Body of pancreas (tissue), 4 donors: ENCODE data around the gene IGLL5. TPM values are rescaled to one million over a fixed set of nuclear protein-coding genes. Genes with fewer than 3 reads are reported as not detected.

Source experiments
- ATAC-seq: fragments of 150-250 bp; one replicate; pipeline ENCODE4 v1.9.1; 2016
- DNase-seq, 4 donors: peaks; one replicate each; pipeline ENCODE4 v3.0.0-alpha.2; 2019
- H3K27ac ChIP-seq, 4 donors: fragments of 200-600 bp; sonication (generic); 1 replicate in 3 of 4; 2 replicates in 1 of 4; pipeline versions ENCODE4 v1.5.1 to v1.6.1; 2016 to 2019; ENCODE audit warnings: mild to moderate bottlenecking in 1 of 4, mixed read lengths in 1 of 4, moderate library complexity in 1 of 4
- H3K27me3 ChIP-seq, 2 donors: fragments of 200-600 bp; sonication (generic); one replicate each; pipeline ENCODE4 v1.6.0; 2016; ENCODE audit warnings: mild to moderate bottlenecking in 1 of 2
- H3K36me3 ChIP-seq, 2 donors: fragments of 200-600 bp; sonication (generic); replicated peaks in 1 of 2; 2 replicates each; pipeline ENCODE4 v1.5.1; 2016; ENCODE audit warnings: low read depth in 2 of 2; ENCODE audit not compliant: insufficient read depth in 1 of 2
- H3K4me1 ChIP-seq: fragments of 200-600 bp; sonication (generic); one replicate; pipeline ENCODE4 v1.6.0; 2016
- H3K4me3 ChIP-seq, 2 donors: fragments of 200-600 bp; sonication (generic); 1 replicate in 1 of 2; 2 replicates in 1 of 2; pipeline ENCODE4 v1.5.1; 2016 to 2019
- H3K9me3 ChIP-seq, 3 donors: fragments of 200-600 bp; sonication (generic); 1 replicate in 2 of 3; 2 replicates in 1 of 3; pipeline ENCODE4 v1.5.1; 2016
- CTCF ChIP-seq, 7 experiments: fragments of 450-650 bp in 4 of 7; fragments of 200-600 bp in 3 of 7; sonication (generic) in 3 of 7; IDR thresholded peaks; one replicate each; pipeline ENCODE4 v1.5.1; 2016 to 2019; ENCODE audit warnings: antibody characterized with exemption in 7 of 7
- POLR2A ChIP-seq, 3 donors: fragments of 450-650 bp; IDR thresholded peaks; one replicate each; pipeline ENCODE4 v1.6.1; 2016; ENCODE audit warnings: antibody characterized with exemption in 3 of 3, mild to moderate bottlenecking in 2 of 3
- WGBS, 2 donors: methylation state at CpG; one replicate each; pipeline ENCODE4 v1.1.5; 2017; 5-methylcytosine and 5-hydroxymethylcytosine counted together
- intact Hi-C: fragments of 100-400 bp; cut with DNase I; formaldehyde crosslinking; loops from one replicate; pipeline ENCODE4 v1.15.1; 2023
- total RNA-seq, 2 donors: library from RNA; depleted of rRNA; stranded (reverse); fragments of >200 nt; gene quantifications; one replicate each; pipeline ENCODE4 v1.1.0, GENCODE V29; 2016

The IGLL5 gene
- total RNA-seq, 2 donors from 2014 or later = 3.4 to 5.3 TPM

- intact Hi-C loops = no loop called here
- Histone ChIP-seq H3K4me3 (no peak overlapping the region), H3K27me3 (no peaks in the 10 kb centered on the region), H3K4me1 (no peaks in the 10 kb centered on the region), H3K27ac (no peak overlapping the region), H3K36me3 (no peaks in the 10 kb centered on the region), H3K9me3 (no peaks in the 10 kb centered on the region)
- DNase-seq (peak in 1 of 4 donors; percentile 3), ATAC-seq (no peak)
- TF ChIP-seq CTCF (IDR thresholded peaks at IDR 0.05) = no peak
- TF ChIP-seq POLR2A (IDR thresholded peaks at IDR 0.05) = no peak
- WGBS, 2 donors = 75% methylated on average over 6 of the region's 6 CpGs; no CpG with 5 or more reads in 1 of the 2 donors
These were observed 54.4 kb downstream of the IGLL5 start for GRCh38 chr22:22941831-22942510.

- WGBS, 2 donors = 38 to 48% methylated on average over 10 to 12 of the region's 12 CpGs
- no peak for ATAC-seq
- no peaks in the 10 kb centered on the region for H3K36me3 ChIP-seq
- H3K4me3 ChIP-seq = no peak overlapping the region
- H3K27ac ChIP-seq = no peak overlapping the region
- peak; percentile 8 to 68 (median 41) for TF ChIP-seq CTCF (IDR thresholded peaks at IDR 0.05)
- TF ChIP-seq POLR2A (IDR thresholded peaks at IDR 0.05) = no peak
- H3K9me3 ChIP-seq = no peaks in the 10 kb centered on the region
- DNase-seq = peak; percentile 48 to 64 (median 56)
- H3K4me1 ChIP-seq = no peaks in the 10 kb centered on the region
- intact Hi-C loops = no loop called here
- H3K27me3 ChIP-seq = no peaks in the 10 kb centered on the region
These were observed 55.1 kb downstream of the IGLL5 start for GRCh38 chr22:22942511-22943329.

- H3K4me3 ChIP-seq = no peak overlapping the region
- no peaks in the 10 kb centered on the region for H3K9me3 ChIP-seq
- TF ChIP-seq CTCF (IDR thresholded peaks at IDR 0.05) (no peak), POLR2A (IDR thresholded peaks at IDR 0.05) (no peak)
- intact Hi-C loops = no loop called here
- no peak for DNase-seq
- H3K4me1 ChIP-seq = no peaks in the 10 kb centered on the region
- 67% methylated on average over 14 of the region's 14 CpGs for WGBS, 2 donors
- no peak overlapping the region for H3K27ac ChIP-seq
- ATAC-seq = no peak
- no peaks in the 10 kb centered on the region for H3K27me3 ChIP-seq
- H3K36me3 ChIP-seq = no peaks in the 10 kb centered on the region
These were observed 56.1 kb downstream of the IGLL5 start for GRCh38 chr22:22943521-22944267.

GRCh38 chr22:22944268-22944985 is 56.8 kb downstream of the IGLL5 start:
- Histone ChIP-seq H3K4me1 (no peaks in the 10 kb centered on the region), H3K4me3 (no peak overlapping the region), H3K27me3 (no peaks in the 10 kb centered on the region), H3K27ac (no peak overlapping the region), H3K9me3 (no peaks in the 10 kb centered on the region), H3K36me3 (no peaks in the 10 kb centered on the region)
- DNase-seq (peak in 1 of 4 donors; percentile 5), ATAC-seq (no peak)
- 48 to 60% methylated on average over 5 to 17 of the region's 18 CpGs for WGBS, 2 donors
- no peak for TF ChIP-seq POLR2A (IDR thresholded peaks at IDR 0.05)
- intact Hi-C loops = no loop called here
